MM.1S (cell line): ENCODE measurements around the gene CASTOR1.

Source experiments
- CTCF ChIP-seq: fragments of 300-600 bp; sonication (generic); IDR thresholded peaks from 2 replicates; pipeline ENCODE4 v1.5.1; 2016; ENCODE audit warnings: antibody characterized with exemption, low read length, mixed read lengths
- EZH2 ChIP-seq: fragments of 300-600 bp; sonication (generic); optimal IDR thresholded peaks from 2 replicates; pipeline ENCODE3; 2017; ENCODE audit warnings: low read depth, mild to moderate bottlenecking, antibody characterized with exemption, low read length, mixed read lengths
- EZH2phosphoT487 ChIP-seq: fragments of 300-600 bp; sonication (generic); IDR thresholded peaks from 2 replicates; pipeline ENCODE4 v1.6.1; 2018; ENCODE audit warnings: antibody characterized with exemption, low read length

DNA sequence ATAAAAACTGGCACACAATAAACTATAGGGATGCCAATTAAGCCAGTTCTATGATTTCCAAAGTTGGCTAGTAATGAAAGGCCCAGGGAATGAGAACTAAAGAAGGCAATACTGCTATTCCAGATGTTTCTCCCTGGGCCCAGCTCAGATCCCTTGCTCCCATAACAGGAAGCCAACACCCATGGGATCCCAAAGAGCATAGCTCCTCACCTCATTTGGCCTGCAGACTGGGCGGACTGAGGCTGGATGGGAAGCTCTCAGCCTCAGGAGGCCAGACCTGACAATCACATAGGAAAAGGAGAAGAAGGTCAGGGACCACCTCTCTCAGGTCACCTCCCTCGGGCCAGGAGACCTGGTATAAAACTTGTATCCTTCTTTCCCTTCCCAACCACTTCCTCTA, 32.2 kb upstream of the CASTOR1 start:
- TF ChIP-seq CTCF (no peak), EZH2 (no peak), EZH2phosphoT487 (no peak)
